Mesothelial cell of epicardium (in vitro differentiated cells): ENCODE results near the gene MLKL. TPM values are rescaled to one million over a fixed set of nuclear protein-coding genes. Genes with fewer than 3 reads are reported as not detected.
"Not testable (repeated sequence)": the region's sequence is repeated elsewhere in the genome, so short reads cannot be mapped to it uniquely, and the experiment has no call there.

Experiments used
- DNase-seq, 2 experiments: peaks; one replicate each; pipeline ENCODE4 v3.0.0; 2021; ENCODE audit warnings: low spot score in 2 of 2; ENCODE audit not compliant: unreplicated experiment in 2 of 2
- H3K27ac Mint-ChIP-seq: 2 replicates; pipeline ENCODE4 v1.8.0; 2021; ENCODE audit warnings: mixed read lengths
- H3K27me3 Mint-ChIP-seq: 2 replicates; pipeline ENCODE4 v1.8.0; 2021; ENCODE audit warnings: low read depth, mixed read lengths
- H3K36me3 Mint-ChIP-seq: 2 replicates; pipeline ENCODE4 v1.8.0; 2021; ENCODE audit warnings: mixed read lengths
- H3K4me1 Mint-ChIP-seq: 2 replicates; pipeline ENCODE4 v1.8.0; 2021; ENCODE audit warnings: mixed read lengths
- H3K4me3 Mint-ChIP-seq: 2 replicates; pipeline ENCODE4 v1.8.0; 2021; ENCODE audit warnings: mild to moderate bottlenecking, moderate library complexity, mixed read lengths
- H3K9me3 Mint-ChIP-seq: 2 replicates; pipeline ENCODE4 v1.8.0; 2021; ENCODE audit warnings: mixed read lengths
- CTCF ChIP-seq: fragments of 200-600 bp; sonication (generic); IDR thresholded peaks from one replicate; pipeline ENCODE4 v1.5.0; 2021; ENCODE audit warnings: antibody characterized with exemption; ENCODE audit not compliant: unreplicated experiment
- total RNA-seq: library from RNA; stranded (reverse); gene quantifications from 3 replicates; pipeline ENCODE4 v1.2.1, GENCODE V29; 2021

The MLKL gene
- total RNA-seq, 1 donor from 2014 or later, result not detected

- Mint-ChIP-seq H3K27ac (no peak overlapping the region), H3K9me3 (no peaks in the 10 kb centered on the region), H3K4me3 (no peak overlapping the region), H3K4me1 (peaks cover 1% of the 10 kb centered on the region), H3K36me3 (no peaks in the 10 kb centered on the region), H3K27me3 (peaks cover 34% of the 10 kb centered on the region)
- DNase-seq, result no peak
- TF ChIP-seq CTCF, result no peak
These were observed 22.8 kb downstream of the MLKL start for GRCh38 chr16:74677868-74678267.

GRCh38 chr16:74673876-74674275 lies 26.8 kb downstream of the MLKL start:
- TF ChIP-seq CTCF, result no peak
- no peak overlapping the region for H3K4me3 Mint-ChIP-seq

GRCh38 chr16:74668877-74669276 lies 31.8 kb downstream of the MLKL start:
- peaks cover 10% of the 10 kb centered on the region for H3K4me1 Mint-ChIP-seq
- H3K27ac Mint-ChIP-seq, H3K4me3 Mint-ChIP-seq, H3K36me3 Mint-ChIP-seq, DNase-seq: not testable (repeated sequence)
- H3K9me3 Mint-ChIP-seq, result peaks cover 12% of the 10 kb centered on the region
- peaks cover 22% of the 10 kb centered on the region for H3K27me3 Mint-ChIP-seq

More at GRCh38 chr16:74673876-74674275, 26.8 kb downstream of the MLKL start:
- peaks cover 49% of the 10 kb centered on the region for H3K27me3 Mint-ChIP-seq
- no peaks in the 10 kb centered on the region for H3K4me1 Mint-ChIP-seq
- H3K36me3 Mint-ChIP-seq, result no peaks in the 10 kb centered on the region
- DNase-seq, result no peak
- no peaks in the 10 kb centered on the region for H3K9me3 Mint-ChIP-seq
- H3K27ac Mint-ChIP-seq, result no peak overlapping the region

- Mint-ChIP-seq H3K27me3 (peaks cover 10% of the 10 kb centered on the region), H3K9me3 (peaks cover 12% of the 10 kb centered on the region), H3K36me3 (peaks cover 14% of the 10 kb centered on the region), H3K4me3 (peak overlapping the region; percentile 94), H3K4me1 (peaks cover 15% of the 10 kb centered on the region), H3K27ac (peak overlapping the region; percentile 97)
- no peak for TF ChIP-seq CTCF
- peak in 1 of 2 experiments; percentile 41 for DNase-seq
These were observed 33.4 kb downstream of the MLKL start for GRCh38 chr16:74667255-74667700.

- Mint-ChIP-seq H3K4me1 (peaks cover 15% of the 10 kb centered on the region), H3K27ac (peak within 1 kb of the TSS; percentile 97), H3K27me3 (peaks cover 4% of the 10 kb centered on the region), H3K4me3 (peak within 1 kb of the TSS; percentile 94), H3K9me3 (peaks cover 12% of the 10 kb centered on the region), H3K36me3 (peaks cover 14% of the 10 kb centered on the region)
- DNase-seq, result peak; percentile 94
- no peak for TF ChIP-seq CTCF
These were observed 34.0 kb downstream of the MLKL start, which contains the start of gene RFWD3 for GRCh38 chr16:74666425-74667254. Gene RFWD3, minus strand, starts transcription at chr16:74666877. Its CDS starts 5,428 bp downstream, at chr16:74661449.

GRCh38 chr16:74666010-74666421 lies 34.6 kb downstream of the MLKL start:
- peaks cover 12% of the 10 kb centered on the region for H3K9me3 Mint-ChIP-seq
- TF ChIP-seq CTCF, result no peak
- H3K36me3 Mint-ChIP-seq, result peaks cover 15% of the 10 kb centered on the region
- H3K27me3 Mint-ChIP-seq, result peaks cover 1% of the 10 kb centered on the region
- no peak overlapping the region for H3K27ac Mint-ChIP-seq
- DNase-seq, result no peak
- peak overlapping the region; percentile 94 for H3K4me3 Mint-ChIP-seq
- peaks cover 15% of the 10 kb centered on the region for H3K4me1 Mint-ChIP-seq
